BLaER1 treated with 17β-estradiol and CSF1 and Interleukin-3, amounts not matched to agents 10 nM and 100 nM (cell line): ENCODE data around the gene MBLAC2.

Source experiments
- H3K27ac ChIP-seq, 11 experiments: shearing (Covaris generic); formaldehyde crosslinking; 2 replicates each; pipeline ENCODE4 v1.8.1; 2022
- H3K27me3 ChIP-seq, 11 experiments: shearing (Covaris generic); formaldehyde crosslinking; 2 replicates each; pipeline ENCODE4 v1.8.1; 2022
- H3K36me3 ChIP-seq, 11 experiments: shearing (Covaris generic); formaldehyde crosslinking; 2 replicates each; pipeline ENCODE4 v1.8.1; 2022
- H3K4me1 ChIP-seq, 10 experiments: shearing (Covaris generic); formaldehyde crosslinking; 2 replicates each; pipeline ENCODE4 v1.8.1; 2022
- H3K4me2 ChIP-seq, 11 experiments: shearing (Covaris generic); formaldehyde crosslinking; 2 replicates each; pipeline ENCODE4 v1.8.1; 2022
- H3K4me3 ChIP-seq, 10 experiments: shearing (Covaris generic); formaldehyde crosslinking; 2 replicates each; pipeline ENCODE4 v1.8.1; 2022
- H3K9ac ChIP-seq, 11 experiments: shearing (Covaris generic); formaldehyde crosslinking; 2 replicates each; pipeline ENCODE4 v1.8.1; 2022
- H3K9me3 ChIP-seq, 11 experiments: shearing (Covaris generic); formaldehyde crosslinking; replicated peaks in 1 of 11; 2 replicates each; pipeline ENCODE4 v1.8.1; 2022
- H4K20me1 ChIP-seq, 11 experiments: shearing (Covaris generic); formaldehyde crosslinking; 2 replicates each; pipeline ENCODE4 v1.8.1; 2022
- Cebpa-rat ChIP-seq, 11 experiments: shearing (Covaris generic); IDR thresholded peaks; 2 replicates each; pipeline ENCODE4 v1.8.1; 2022

MBLAC2 gene

GRCh38 chr5:90474235-90475107, at the start of gene MBLAC2, which contains the start of gene POLR3G:
MBLAC2 (minus strand) TSS chr5:90474771; CDS start chr5:90474292, 479 bp downstream.
POLR3G (plus strand) TSS chr5:90474864; CDS start chr5:90485568, 10,704 bp downstream.
- H3K36me3 ChIP-seq: peaks cover 0 to 32% (median 9%) of the 10 kb centered on the region in 11 experiments; a peak in 12 of 22 replicates
- TF ChIP-seq Cebpa-rat (IDR thresholded peaks at IDR 0.05): no peak
- peak within 1 kb of the TSS; percentile 87 to 99 (median 91) for H3K4me2 ChIP-seq

GRCh38 chr5:90519081-90519480, 44.5 kb upstream of the MBLAC2 start:
- Histone ChIP-seq H3K36me3 (peaks cover 53 to 96% (median 60%) of the 10 kb centered on the region in 11 experiments), H3K27ac (no peak overlapping the region), H3K4me2 (peak overlapping the region in 6 of 11 experiments; percentile 3 to 55 (median 18); a peak in 9 of 22 replicates), H3K4me1 (peaks cover 0 to 14% (median 4%) of the 10 kb centered on the region in 10 experiments; a peak in 11 of 20 replicates), H3K4me3 (no peak overlapping the region), H3K9me3 (peaks cover 0 to 5% (median 0%) of the 10 kb centered on the region in 11 experiments; a peak in 1 of 22 replicates), H4K20me1 (peaks cover 0 to 11% (median 0%) of the 10 kb centered on the region in 11 experiments; a peak in 2 of 22 replicates), H3K27me3 (no peaks in the 10 kb centered on the region), H3K9ac (no peak overlapping the region)
- TF ChIP-seq Cebpa-rat (IDR thresholded peaks at IDR 0.05): no peak

More at GRCh38 chr5:90474235-90475107, at the start of gene MBLAC2, which contains the start of gene POLR3G:
- Histone ChIP-seq H3K27me3 (no peaks in the 10 kb centered on the region), H3K4me1 (peaks cover 11 to 41% (median 31%) of the 10 kb centered on the region in 10 experiments), H3K27ac (peak within 1 kb of the TSS in 10 of 11 experiments; percentile 62 to 88 (median 84); a peak in 21 of 22 replicates), H3K4me3 (peak within 1 kb of the TSS; percentile 73 to 91 (median 83)), H3K9ac (peak within 1 kb of the TSS; percentile 75 to 89 (median 83)), H4K20me1 (no peaks in the 10 kb centered on the region), H3K9me3 (peaks cover 0 to 18% (median 5%) of the 10 kb centered on the region in 11 experiments; a peak in 11 of 22 replicates)

- peaks cover 0 to 5% (median 0%) of the 10 kb centered on the region in 11 experiments; a peak in 1 of 22 replicates for H3K9me3 ChIP-seq
- H3K36me3 ChIP-seq: peaks cover 49 to 92% (median 56%) of the 10 kb centered on the region in 11 experiments
- no peak for TF ChIP-seq Cebpa-rat (IDR thresholded peaks at IDR 0.05)
- peaks cover 0 to 14% (median 4%) of the 10 kb centered on the region in 10 experiments; a peak in 11 of 20 replicates for H3K4me1 ChIP-seq
- H3K27me3 ChIP-seq: no peaks in the 10 kb centered on the region
- no peak overlapping the region for H3K9ac ChIP-seq
- H4K20me1 ChIP-seq: peaks cover 0 to 11% (median 0%) of the 10 kb centered on the region in 11 experiments; a peak in 2 of 22 replicates
- no peak overlapping the region for H3K4me3 ChIP-seq
- H3K27ac ChIP-seq: no peak overlapping the region
- H3K4me2 ChIP-seq: peak overlapping the region in 6 of 11 experiments; percentile 3 to 55 (median 18); a peak in 9 of 22 replicates
These were observed 44.1 kb upstream of the MBLAC2 start for GRCh38 chr5:90518661-90519060.

- Histone ChIP-seq H3K36me3 (peaks cover 12 to 58% (median 27%) of the 10 kb centered on the region in 11 experiments; a peak in 20 of 22 replicates), H3K4me2 (no peak overlapping the region), H3K4me3 (no peak overlapping the region), H3K9me3 (no peaks in the 10 kb centered on the region), H3K9ac (no peak overlapping the region), H3K27ac (no peak overlapping the region), H4K20me1 (peaks cover 0 to 4% (median 0%) of the 10 kb centered on the region in 11 experiments; a peak in 1 of 22 replicates), H3K27me3 (no peaks in the 10 kb centered on the region), H3K4me1 (peaks cover 0 to 14% (median 4%) of the 10 kb centered on the region in 10 experiments; a peak in 11 of 20 replicates)
- TF ChIP-seq Cebpa-rat (IDR thresholded peaks at IDR 0.05): no peak
These were observed 39.9 kb upstream of the MBLAC2 start for GRCh38 chr5:90514520-90514919.

GRCh38 chr5:90510438-90510837, 35.9 kb upstream of the MBLAC2 start:
- no peak for TF ChIP-seq Cebpa-rat (IDR thresholded peaks at IDR 0.05)
- H3K9ac ChIP-seq: no peak overlapping the region
- no peaks in the 10 kb centered on the region for H3K9me3 ChIP-seq
- no peak overlapping the region for H3K4me3 ChIP-seq
- H4K20me1 ChIP-seq: no peaks in the 10 kb centered on the region
- peaks cover 0 to 7% (median 0%) of the 10 kb centered on the region in 10 experiments; a peak in 4 of 20 replicates for H3K4me1 ChIP-seq
- H3K27me3 ChIP-seq: no peaks in the 10 kb centered on the region
- H3K4me2 ChIP-seq: no peak overlapping the region
- H3K36me3 ChIP-seq: peaks cover 0 to 52% (median 20%) of the 10 kb centered on the region in 11 experiments; a peak in 15 of 22 replicates
- H3K27ac ChIP-seq: no peak overlapping the region

- H4K20me1 ChIP-seq: no peaks in the 10 kb centered on the region
- H3K9ac ChIP-seq: no peak overlapping the region
- H3K27me3 ChIP-seq: no peaks in the 10 kb centered on the region
- H3K4me1 ChIP-seq: peaks cover 0 to 7% (median 0%) of the 10 kb centered on the region in 10 experiments; a peak in 4 of 20 replicates
- no peak overlapping the region for H3K4me3 ChIP-seq
- H3K27ac ChIP-seq: no peak overlapping the region
- no peak for TF ChIP-seq Cebpa-rat (IDR thresholded peaks at IDR 0.05)
- no peaks in the 10 kb centered on the region for H3K9me3 ChIP-seq
- H3K4me2 ChIP-seq: no peak overlapping the region
- H3K36me3 ChIP-seq: peaks cover 0 to 40% (median 14%) of the 10 kb centered on the region in 11 experiments; a peak in 10 of 22 replicates
These were observed 31.6 kb upstream of the MBLAC2 start for GRCh38 chr5:90506221-90506620.

- no peaks in the 10 kb centered on the region for H3K27me3 ChIP-seq
- peaks cover 0 to 7% (median 0%) of the 10 kb centered on the region in 10 experiments; a peak in 4 of 20 replicates for H3K4me1 ChIP-seq
- no peak overlapping the region for H3K4me2 ChIP-seq
- no peak overlapping the region for H3K27ac ChIP-seq
- no peak overlapping the region for H3K4me3 ChIP-seq
- H3K9me3 ChIP-seq: no peaks in the 10 kb centered on the region
- no peaks in the 10 kb centered on the region for H4K20me1 ChIP-seq
- H3K9ac ChIP-seq: no peak overlapping the region
- peaks cover 0 to 34% (median 8%) of the 10 kb centered on the region in 11 experiments; a peak in 7 of 22 replicates for H3K36me3 ChIP-seq
- no peak for TF ChIP-seq Cebpa-rat (IDR thresholded peaks at IDR 0.05)
These were observed 30.2 kb upstream of the MBLAC2 start for GRCh38 chr5:90504743-90505142.

- peaks cover 0 to 23% (median 0%) of the 10 kb centered on the region in 11 experiments; a peak in 6 of 22 replicates for H3K36me3 ChIP-seq
- no peak overlapping the region for H3K9ac ChIP-seq
- H4K20me1 ChIP-seq: no peaks in the 10 kb centered on the region
- no peaks in the 10 kb centered on the region for H3K27me3 ChIP-seq
- H3K4me1 ChIP-seq: peaks cover 0 to 7% (median 0%) of the 10 kb centered on the region in 10 experiments; a peak in 4 of 20 replicates
- H3K4me2 ChIP-seq: no peak overlapping the region
- no peaks in the 10 kb centered on the region for H3K9me3 ChIP-seq
- no peak for TF ChIP-seq Cebpa-rat (IDR thresholded peaks at IDR 0.05)
- no peak overlapping the region for H3K27ac ChIP-seq
- no peak overlapping the region for H3K4me3 ChIP-seq
These were observed 29.0 kb upstream of the MBLAC2 start for GRCh38 chr5:90503596-90503995.

- Histone ChIP-seq H3K27ac (no peak overlapping the region), H3K4me1 (no peaks in the 10 kb centered on the region), H3K9ac (no peak overlapping the region), H3K27me3 (no peaks in the 10 kb centered on the region), H3K36me3 (peaks cover 0 to 58% (median 33%) of the 10 kb centered on the region in 11 experiments; a peak in 18 of 22 replicates), H3K9me3 (peaks cover 8 to 21% (median 15%) of the 10 kb centered on the region in 11 experiments; a peak in 19 of 22 replicates), H3K4me2 (no peak overlapping the region), H4K20me1 (no peaks in the 10 kb centered on the region), H3K4me3 (no peak overlapping the region)
- no peak for TF ChIP-seq Cebpa-rat (IDR thresholded peaks at IDR 0.05)
These were observed 20.6 kb upstream of the MBLAC2 start for GRCh38 chr5:90495146-90495545.
